Measurements from ENCODE around the gene ANKRD28. TPM values are rescaled to one million over a fixed set of nuclear protein-coding genes. Genes with fewer than 3 reads are reported as not detected.

Gene ANKRD28
- total and polyA plus RNA-seq, 9 of the 15 experiments (the other 6 are each of a cell fraction or from before 2014, with no cell fraction given) = 11.7 to 66.0 (median 36.7) TPM

GRCh38 chr3:15665510-15666150 lies 132.1 kb downstream of the ANKRD28 start (continued):
- TF ChIP-seq CREB3L1 (IDR thresholded peaks at IDR 0.05; ENCODE audit: borderline replicate concordance, low read depth) (no peak), CBX3 (IDR thresholded peaks at IDR 0.05; ENCODE audit: borderline replicate concordance in 1 of 2, low read length in 2 of 2) (no peak), ZNF274 (IDR thresholded peaks at IDR 0.05; ENCODE audit: borderline replicate concordance, low read depth, low read length) (no peak), TEAD1 (CRISPR knock-in tag; IDR thresholded peaks at IDR 0.05) (no peak)

GRCh38 chr3:15664144-15664543 lies 133.6 kb downstream of the ANKRD28 start:
- no TSS peak for BruUV-seq (replicated peaks)
- Histone ChIP-seq H3K27me3 (ENCODE audit: control insufficient read depth in 2 of 2, insufficient read depth in 2 of 2, low read length in 2 of 2) (no peaks in the 10 kb centered on the region; a peak in 1 of 5 replicates), H3K9ac (ENCODE audit: insufficient read depth in 1 of 2, low read depth in 2 of 2, low read length in 2 of 2) (no peak overlapping the region), H2AFZ (ENCODE audit: low read depth, low read length) (no peak overlapping the region), H3K4me2 (ENCODE audit: insufficient read depth, low read length) (no peak overlapping the region), H3K4me3 (no peak overlapping the region), H3K9me1 (ENCODE audit: control insufficient read depth, insufficient read depth, low read length) (no peaks in the 10 kb centered on the region), H4K20me1 (replicated peaks; ENCODE audit: control insufficient read depth, insufficient read depth, low read length) (no peaks in the 10 kb centered on the region), H3K9me3 (replicated peaks; ENCODE audit: control insufficient read depth, insufficient read depth, low read depth, low read length) (no peaks in the 10 kb centered on the region), H3K36me3 (ENCODE audit: control insufficient read depth, insufficient read depth, low read length) (peaks cover 9% of the 10 kb centered on the region; the same call in 2 of the 3 replicates), H3K27ac (ENCODE audit: extremely low read depth, low read depth, low read length) (no peak overlapping the region), H3K4me1 (replicated peaks in 1 of 2; ENCODE audit: control insufficient read depth in 2 of 2, insufficient read depth in 2 of 2, low read length in 2 of 2) (no peaks in the 10 kb centered on the region; a peak in 1 of 5 replicates), H3K79me2 (ENCODE audit: control insufficient read depth, insufficient read depth, low read length) (no peaks in the 10 kb centered on the region)
- ChIA-PET CTCF (ENCODE audit: low intra/inter-chr PET ratio) (no interaction called here), POLR2A (interaction anchor here (0.6 to 1.1 kb wide), 3 partner anchors 15 to 63 kb away, joined by 3 read pairs; partner anchors contain the start of genes BTD and HACL1)
- intact Hi-C loops (cut with micrococcal nuclease) = no loop called here
- peak; percentile 9 for TF ChIP-seq PRDM10 (IDR thresholded peaks at IDR 0.05; ENCODE audit: partially characterized antibody)
- TF ChIP-seq HEY1 (CRISPR knock-in tag; IDR thresholded peaks at IDR 0.05; ENCODE audit: borderline replicate concordance) = no peak
- in situ Hi-C loops (cut with MboI) = no loop called here
- WGBS (ENCODE audit: insufficient coverage, low coverage, missing lambda C conversion rate) = 36% methylated on average over 1 of the region's 1 CpG
- no peak for ATAC-seq
- DNase-seq (ENCODE audit: extremely low read depth in 1 of 4, low spot score in 3 of 4) = no peak
- FAIRE-seq = no peak

Data from K562 (cell line).